Esophagus muscularis mucosa (tissue), 3 donors: ENCODE results near the gene STARD13.

Experiments used
- CTCF ChIP-seq, 3 experiments: fragments of 200-600 bp in 2 of 3; fragments of 450-650 bp in 1 of 3; sonication (generic) in 2 of 3; IDR thresholded peaks; one replicate each; pipeline ENCODE4 v1.5.1; 2017 to 2019; ENCODE audit warnings: antibody characterized with exemption in 3 of 3, mild to moderate bottlenecking in 2 of 3, moderate library complexity in 1 of 3
- POLR2AphosphoS5 ChIP-seq, 2 donors: sonication (generic); formaldehyde crosslinking; IDR thresholded peaks; one replicate each; pipeline ENCODE4 v1.6.1; 2017; ENCODE audit warnings: antibody characterized with exemption in 2 of 2

GRCh38 chr13:33284031-33284430 is 1.5 kb downstream of the STARD13 start:
- TF ChIP-seq CTCF (IDR thresholded peaks at IDR 0.05) (no peak), POLR2AphosphoS5 (IDR thresholded peaks at IDR 0.05) (peak in 1 of 2 donors; percentile 54)
